SK-N-SH (cell line): ENCODE measurements around the gene PRRT1. TPM values are rescaled to one million over a fixed set of nuclear protein-coding genes. Genes with fewer than 3 reads are reported as not detected.

Experiments
- CTCF ChIA-PET: fragments of 300-600, 350-600 bp; formaldehyde crosslinking; extraction: SDS; loops from one replicate; lab custom pipeline; 2021; lab: Yijun Ruan, JAX
- POLR2A ChIA-PET: fragments of 350-600 bp; sonication (Branson Sonifier 250); formaldehyde crosslinking; extraction: SDS; loops from one replicate; lab custom pipeline; 2020; ENCODE audit warnings: antibody characterized with exemption, inconsistent platforms; lab: Yijun Ruan, JAX
- DNase-seq: peaks from one replicate; pipeline ENCODE4 v3.0.0; 2012
- H2AFZ ChIP-seq: fragments of 200-600 bp; sonication (generic); 2 replicates; pipeline ENCODE4 v1.8.1; 2016; ENCODE audit warnings: antibody characterized with exemption, mild to moderate bottlenecking, low read depth
- H3F3A ChIP-seq: fragments of 200-600 bp; sonication (generic); replicated peaks from 2 replicates; pipeline ENCODE3; 2016; ENCODE audit warnings: antibody characterized with exemption, mild to moderate bottlenecking; ENCODE audit not compliant: insufficient read depth
- H3K27ac ChIP-seq, 2 experiments: fragments of 200-500 bp in 1 of 2; fragments of 200-600 bp in 1 of 2; sonication (Bioruptor generic) in 1 of 2; sonication (generic), shearing (Covaris generic) in 1 of 2; 2 replicates each; pipeline versions ENCODE4 v1.5.1 to v1.6.1; 2014 to 2016; ENCODE audit warnings: low read depth in 2 of 2, inconsistent platforms in 1 of 2, low read length in 1 of 2, mild to moderate bottlenecking in 1 of 2, mixed read lengths in 1 of 2
- H3K27me3 ChIP-seq: fragments of 200-600 bp; sonication (generic), shearing (Covaris generic); 2 replicates; pipeline ENCODE4 v1.6.1; 2016; ENCODE audit warnings: mixed run types; ENCODE audit not compliant: insufficient read depth
- H3K36me3 ChIP-seq, 2 experiments: fragments of 200-500 bp in 1 of 2; fragments of 200-600 bp in 1 of 2; sonication (Bioruptor generic) in 1 of 2; sonication (generic) in 1 of 2; replicated peaks in 1 of 2; 2 replicates each; pipeline versions ENCODE3 to v1.5.1; 2014 to 2016; ENCODE audit warnings: low read length in 1 of 2, mild to moderate bottlenecking in 1 of 2; ENCODE audit not compliant: insufficient read depth in 2 of 2, control insufficient read depth in 1 of 2
- H3K4me1 ChIP-seq, 2 experiments: fragments of 200-500 bp in 1 of 2; fragments of 200-600 bp in 1 of 2; sonication (Bioruptor generic) in 1 of 2; sonication (generic), shearing (Covaris generic) in 1 of 2; 2 replicates each; pipeline versions ENCODE4 v1.5.1 to v1.6.1; 2014 to 2016; ENCODE audit warnings: low read depth in 1 of 2, low read length in 1 of 2, mixed run types in 1 of 2; ENCODE audit not compliant: insufficient read depth in 2 of 2, control insufficient read depth in 1 of 2
- H3K4me2 ChIP-seq: fragments of 200-600 bp; sonication (generic), shearing (Covaris generic); 2 replicates; pipeline ENCODE4 v1.6.1; 2017; ENCODE audit warnings: mixed run types
- H3K4me3 ChIP-seq, 2 experiments: fragments of 200-500 bp in 1 of 2; fragments of 200-600 bp in 1 of 2; sonication (Bioruptor generic) in 1 of 2; sonication (generic), shearing (Covaris generic) in 1 of 2; 2 replicates each; pipeline versions ENCODE4 v1.5.1 to v1.8.1; 2014 to 2016; ENCODE audit warnings: low read depth in 2 of 2, inconsistent platforms in 1 of 2, low read length in 1 of 2, mild to moderate bottlenecking in 1 of 2, mixed read lengths in 1 of 2, moderate library complexity in 1 of 2
- H3K79me2 ChIP-seq: fragments of 200-600 bp; sonication (generic); 2 replicates; pipeline ENCODE4 v1.8.1; 2017; ENCODE audit warnings: mild to moderate bottlenecking; ENCODE audit not compliant: insufficient read depth
- H3K9ac ChIP-seq: fragments of 200-600 bp; sonication (generic); 2 replicates; pipeline ENCODE4 v1.6.1; 2017; ENCODE audit warnings: mixed run types
- H3K9me2 ChIP-seq: fragments of 200-600 bp; sonication (generic); 2 replicates; pipeline ENCODE4 v1.6.1; 2017; ENCODE audit warnings: mixed run types
- H3K9me3 ChIP-seq: fragments of 200-600 bp; sonication (generic); 2 replicates; pipeline ENCODE4 v1.6.1; 2017; ENCODE audit warnings: mixed run types, mild to moderate bottlenecking, moderate library complexity
- H4K20me1 ChIP-seq: fragments of 200-600 bp; sonication (generic); 2 replicates; pipeline ENCODE4 v1.6.1; 2017; ENCODE audit warnings: mild to moderate bottlenecking, mixed run types; ENCODE audit not compliant: insufficient read depth
- CHD2 ChIP-seq: fragments of 150-350 bp; IDR thresholded peaks from 2 replicates; pipeline ENCODE4 v1.6.1; 2018; ENCODE audit warnings: low read length; ENCODE audit not compliant: partially characterized antibody
- CTCF ChIP-seq: fragments of 200-600 bp; sonication (generic); IDR thresholded peaks from 2 replicates; pipeline ENCODE4 v1.6.1; 2017; ENCODE audit warnings: antibody characterized with exemption, mild to moderate bottlenecking, moderate library complexity
- ELF1 ChIP-seq: IDR thresholded peaks from 2 replicates; pipeline ENCODE4 v1.4.0; 2012
- EP300 ChIP-seq, 2 experiments: IDR thresholded peaks; 2 replicates each; pipeline versions ENCODE4 v1.4.0 to v1.6.1; 2012; ENCODE audit warnings: borderline replicate concordance in 1 of 2, low read depth in 1 of 2, low read length in 1 of 2
- FOXJ3 ChIP-seq: sonication (generic); formaldehyde crosslinking; IDR thresholded peaks from 2 replicates; pipeline ENCODE4 v1.5.1; 2020; ENCODE audit warnings: mild to moderate bottlenecking, missing genetic modification reagents
- FOXM1 ChIP-seq: IDR thresholded peaks from 2 replicates; pipeline ENCODE4 v1.4.0; 2012; ENCODE audit warnings: low read depth, mild to moderate bottlenecking
- GATA2 ChIP-seq: sonication (generic); formaldehyde crosslinking; IDR thresholded peaks from 2 replicates; pipeline ENCODE4 v1.5.0; 2020; ENCODE audit warnings: mild to moderate bottlenecking, missing genetic modification reagents
- IRF3 ChIP-seq: fragments of 150-350 bp; IDR thresholded peaks from 2 replicates; pipeline ENCODE4 v1.6.1; 2016; ENCODE audit warnings: mild to moderate bottlenecking, low read depth, low read length
- MEF2A ChIP-seq: IDR thresholded peaks from 2 replicates; pipeline ENCODE4 v1.4.0; 2012; ENCODE audit warnings: low read depth, borderline replicate concordance
- NFIC ChIP-seq: IDR thresholded peaks from 2 replicates; pipeline ENCODE4 v1.4.0; 2012; ENCODE audit warnings: borderline replicate concordance
- NRF1 ChIP-seq: IDR thresholded peaks from 2 replicates; pipeline ENCODE4 v1.6.1; 2012; ENCODE audit warnings: low read depth, mild to moderate bottlenecking, low read length
- RCOR1 ChIP-seq: fragments of 150-350 bp; IDR thresholded peaks from 2 replicates; pipeline ENCODE4 v1.6.1; 2017; ENCODE audit warnings: antibody characterized with exemption, low read length
- RFX5 ChIP-seq: IDR thresholded peaks from 2 replicates; pipeline ENCODE4 v1.6.1; 2012; ENCODE audit warnings: mild to moderate bottlenecking, improper control_type of control experiment, low read length
- SIN3A ChIP-seq: IDR thresholded peaks from 2 replicates; pipeline ENCODE4 v1.6.1; 2012; ENCODE audit warnings: low read depth, mild to moderate bottlenecking, low read length, moderate library complexity, borderline replicate concordance
- TAF1 ChIP-seq: IDR thresholded peaks from 2 replicates; pipeline ENCODE4 v1.6.1; 2012; ENCODE audit warnings: low read depth, mild to moderate bottlenecking, low read length, moderate library complexity, borderline replicate concordance
- TCF12 ChIP-seq: IDR thresholded peaks from 2 replicates; pipeline ENCODE4 v1.4.0; 2012
- YY1 ChIP-seq: IDR thresholded peaks from 2 replicates; pipeline ENCODE4 v1.4.0; 2012; ENCODE audit warnings: low read depth, mild to moderate bottlenecking
- WGBS: methylation state at CpG from one replicate; pipeline ENCODE4 v1.1.6; 2017; ENCODE audit warnings: low lambda C conversion rate; 5-methylcytosine and 5-hydroxymethylcytosine counted together
- polyA plus RNA-seq, 3 experiments: library from polyadenylated mRNA; depleted of rRNA; stranded (reverse); fragments of >200 nt; gene quantifications; 2 replicates each; pipeline ENCODE4 v1.2.3, GENCODE V29; 2012
- TF ChIP-seq, protein P1 (sequence below): IDR thresholded peaks from 2 replicates; pipeline ENCODE4; 2012
- TF ChIP-seq, protein P2 (sequence below): IDR thresholded peaks from 2 replicates; pipeline ENCODE4 v1.6.1; 2012; ENCODE audit warnings: mild to moderate bottlenecking, low read depth, low read length, moderate library complexity
- TF ChIP-seq, protein P3 (sequence below): IDR thresholded peaks from 2 replicates; pipeline ENCODE4 v1.4.0; 2012; ENCODE audit warnings: low read depth, borderline replicate concordance

PRRT1 gene
- polyA plus RNA-seq, 1 of the 3 experiments (the other 2 are of a cell fraction), result 1.5 TPM

DNA sequence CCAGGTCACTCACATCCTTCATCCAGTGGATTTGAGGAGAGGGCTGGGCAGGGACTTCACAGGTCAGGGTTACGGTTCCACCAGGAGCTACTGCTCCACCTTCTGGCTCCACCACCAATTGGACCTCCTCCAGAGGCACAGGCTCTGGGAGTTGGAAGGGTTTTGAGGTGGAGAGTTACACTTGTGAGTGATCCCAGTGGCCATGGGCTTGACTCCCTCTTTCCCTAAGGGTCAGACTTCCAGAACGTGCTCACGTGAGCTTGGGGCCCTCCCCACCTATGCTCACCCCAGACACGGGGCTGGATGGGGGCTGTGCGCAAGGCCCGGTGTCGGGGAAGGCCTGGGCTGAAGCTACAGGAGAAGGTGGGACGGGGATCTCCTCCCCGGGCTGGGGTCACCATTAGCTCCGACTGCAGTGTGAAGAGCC is 30.8 kb upstream of the PRRT1 start:
- Histone ChIP-seq H3K4me3 (no peak overlapping the region), H3K9me3 (no peaks in the 10 kb centered on the region), H3K9me2 (no peaks in the 10 kb centered on the region), H3F3A (peaks cover 20% of the 10 kb centered on the region), H2AFZ (no peak overlapping the region), H3K4me2 (no peak overlapping the region), H4K20me1 (no peaks in the 10 kb centered on the region), H3K9ac (no peak overlapping the region), H3K36me3 (peaks cover 15 to 41% of the 10 kb centered on the region in 2 experiments), H3K4me1 (peaks cover 4 to 12% of the 10 kb centered on the region in 2 experiments; a peak in 2 of 4 replicates), H3K27ac (no peak overlapping the region), H3K79me2 (peaks cover 13% of the 10 kb centered on the region; the same call in 1 of the 2 replicates), H3K27me3 (no peaks in the 10 kb centered on the region)
- CTCF ChIA-PET, result interaction anchor here (0.8 to 1.4 kb wide), 3 partner anchors 12 to 584 kb away, joined by 3 to 4 read pairs (median 4); no protein-coding TSS in a partner anchor
- TF ChIP-seq, protein P1, sequence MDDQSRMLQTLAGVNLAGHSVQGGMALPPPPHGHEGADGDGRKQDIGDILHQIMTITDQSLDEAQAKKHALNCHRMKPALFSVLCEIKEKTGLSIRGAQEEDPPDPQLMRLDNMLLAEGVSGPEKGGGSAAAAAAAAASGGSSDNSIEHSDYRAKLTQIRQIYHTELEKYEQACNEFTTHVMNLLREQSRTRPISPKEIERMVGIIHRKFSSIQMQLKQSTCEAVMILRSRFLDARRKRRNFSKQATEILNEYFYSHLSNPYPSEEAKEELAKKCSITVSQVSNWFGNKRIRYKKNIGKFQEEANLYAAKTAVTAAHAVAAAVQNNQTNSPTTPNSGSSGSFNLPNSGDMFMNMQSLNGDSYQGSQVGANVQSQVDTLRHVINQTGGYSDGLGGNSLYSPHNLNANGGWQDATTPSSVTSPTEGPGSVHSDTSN, result no peak
- TF ChIP-seq EP300 (IDR thresholded peaks at IDR 0.05; ENCODE audit: borderline replicate concordance in 1 of 2, low read depth in 1 of 2, low read length in 1 of 2) (no peak), NRF1 (no peak), SIN3A (no peak), RFX5 (no peak), CHD2 (no peak), MEF2A (no peak), TCF12 (no peak), GATA2 (CRISPR knock-in tag) (no peak), FOXJ3 (no peak), YY1 (no peak), TAF1 (no peak), ELF1 (no peak)
- POLR2A ChIA-PET, result no interaction called here
- WGBS, result 100% methylated on average over 1 of the region's 10 CpGs
- no peak for DNase-seq

DNA sequence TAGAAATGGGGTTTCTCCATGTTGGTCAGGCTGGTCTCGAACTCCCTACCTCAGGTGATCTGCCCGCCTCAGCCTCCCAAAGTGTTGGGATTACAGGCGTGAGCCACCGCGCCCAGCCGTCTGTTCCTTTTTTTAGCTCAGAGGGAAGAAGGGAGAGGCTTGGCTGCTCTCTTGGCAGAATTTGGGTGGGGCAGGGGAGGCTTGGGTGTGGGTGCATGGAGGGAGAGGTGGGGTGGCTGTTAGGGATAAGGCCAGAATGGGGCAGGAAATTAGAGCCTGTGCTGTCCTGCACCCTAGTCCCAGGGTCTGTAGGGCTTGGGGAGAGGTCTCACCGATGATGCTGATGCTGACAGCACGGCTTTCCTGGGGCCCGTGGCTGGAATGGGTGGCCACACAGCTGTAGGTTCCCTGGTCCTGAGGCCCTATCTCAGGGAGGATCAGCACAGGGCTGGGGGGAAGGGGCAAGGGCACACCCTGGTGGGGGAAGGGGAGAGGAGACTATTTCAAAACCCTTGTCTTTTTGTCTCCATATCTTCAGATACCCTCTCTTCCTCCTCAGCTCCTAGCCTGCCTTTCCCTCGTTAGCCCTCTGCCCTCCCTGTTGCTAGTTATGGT is 30.3 kb upstream of the PRRT1 start:
- Histone ChIP-seq H3K4me1 (peaks cover 4 to 15% of the 10 kb centered on the region in 2 experiments; a peak in 2 of 4 replicates), H3K9me2 (no peaks in the 10 kb centered on the region), H2AFZ (no peak overlapping the region), H3K27ac (no peak overlapping the region), H3K4me2 (no peak overlapping the region), H3K9ac (no peak overlapping the region), H3F3A (peaks cover 21% of the 10 kb centered on the region), H4K20me1 (no peaks in the 10 kb centered on the region), H3K27me3 (no peaks in the 10 kb centered on the region), H3K79me2 (peaks cover 13% of the 10 kb centered on the region; the same call in 1 of the 2 replicates), H3K9me3 (no peaks in the 10 kb centered on the region), H3K4me3 (no peak overlapping the region), H3K36me3 (peaks cover 9 to 36% of the 10 kb centered on the region in 2 experiments)
- ChIA-PET CTCF (interaction anchor here (0.8 to 1.4 kb wide), 3 partner anchors 12 to 584 kb away, joined by 3 to 4 read pairs (median 4); no protein-coding TSS in a partner anchor), POLR2A (no interaction called here)
- WGBS, result 98% methylated on average over 9 of the region's 10 CpGs
- DNase-seq, result no peak
- no peak for TF ChIP-seq RCOR1
- no peak for TF ChIP-seq NFIC
- TF ChIP-seq IRF3, result no peak
- TF ChIP-seq FOXM1, result no peak
- no peak for TF ChIP-seq CTCF
- TF ChIP-seq, protein P2, sequence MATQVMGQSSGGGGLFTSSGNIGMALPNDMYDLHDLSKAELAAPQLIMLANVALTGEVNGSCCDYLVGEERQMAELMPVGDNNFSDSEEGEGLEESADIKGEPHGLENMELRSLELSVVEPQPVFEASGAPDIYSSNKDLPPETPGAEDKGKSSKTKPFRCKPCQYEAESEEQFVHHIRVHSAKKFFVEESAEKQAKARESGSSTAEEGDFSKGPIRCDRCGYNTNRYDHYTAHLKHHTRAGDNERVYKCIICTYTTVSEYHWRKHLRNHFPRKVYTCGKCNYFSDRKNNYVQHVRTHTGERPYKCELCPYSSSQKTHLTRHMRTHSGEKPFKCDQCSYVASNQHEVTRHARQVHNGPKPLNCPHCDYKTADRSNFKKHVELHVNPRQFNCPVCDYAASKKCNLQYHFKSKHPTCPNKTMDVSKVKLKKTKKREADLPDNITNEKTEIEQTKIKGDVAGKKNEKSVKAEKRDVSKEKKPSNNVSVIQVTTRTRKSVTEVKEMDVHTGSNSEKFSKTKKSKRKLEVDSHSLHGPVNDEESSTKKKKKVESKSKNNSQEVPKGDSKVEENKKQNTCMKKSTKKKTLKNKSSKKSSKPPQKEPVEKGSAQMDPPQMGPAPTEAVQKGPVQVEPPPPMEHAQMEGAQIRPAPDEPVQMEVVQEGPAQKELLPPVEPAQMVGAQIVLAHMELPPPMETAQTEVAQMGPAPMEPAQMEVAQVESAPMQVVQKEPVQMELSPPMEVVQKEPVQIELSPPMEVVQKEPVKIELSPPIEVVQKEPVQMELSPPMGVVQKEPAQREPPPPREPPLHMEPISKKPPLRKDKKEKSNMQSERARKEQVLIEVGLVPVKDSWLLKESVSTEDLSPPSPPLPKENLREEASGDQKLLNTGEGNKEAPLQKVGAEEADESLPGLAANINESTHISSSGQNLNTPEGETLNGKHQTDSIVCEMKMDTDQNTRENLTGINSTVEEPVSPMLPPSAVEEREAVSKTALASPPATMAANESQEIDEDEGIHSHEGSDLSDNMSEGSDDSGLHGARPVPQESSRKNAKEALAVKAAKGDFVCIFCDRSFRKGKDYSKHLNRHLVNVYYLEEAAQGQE, result no peak
- TF ChIP-seq, protein P3, sequence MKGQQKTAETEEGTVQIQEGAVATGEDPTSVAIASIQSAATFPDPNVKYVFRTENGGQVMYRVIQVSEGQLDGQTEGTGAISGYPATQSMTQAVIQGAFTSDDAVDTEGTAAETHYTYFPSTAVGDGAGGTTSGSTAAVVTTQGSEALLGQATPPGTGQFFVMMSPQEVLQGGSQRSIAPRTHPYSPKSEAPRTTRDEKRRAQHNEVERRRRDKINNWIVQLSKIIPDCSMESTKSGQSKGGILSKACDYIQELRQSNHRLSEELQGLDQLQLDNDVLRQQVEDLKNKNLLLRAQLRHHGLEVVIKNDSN, result no peak
- TF ChIP-seq GATA2 (CRISPR knock-in tag), result no peak
